ENCODE measurements around the gene WDR73. TPM values are rescaled to one million over a fixed set of nuclear protein-coding genes. Genes with fewer than 3 reads are reported as not detected.
A peak's percentile ranks its signal among the peaks of the same experiment; 100 is the strongest.

The WDR73 gene
- total and polyA plus RNA-seq, 2 of the 4 experiments (the other 2 are of a cell fraction), result 21.5 to 25.5 TPM

- Histone ChIP-seq H3K4me1 (ENCODE audit: control insufficient read depth, insufficient read depth, low read length) (0 out of 2 replicates have a peak, but pooled peaks cover 2% of the 10 kb centered on the region), H3K4ac (ENCODE audit: low read depth, low read length) (no peak overlapping the region), H2AFZ (replicated peaks; ENCODE audit: low read length, poor library complexity) (no peak overlapping the region), H4K91ac (ENCODE audit: insufficient read depth, low read depth, low read length) (no peak overlapping the region), H3K9me1 (ENCODE audit: insufficient read depth, low read length) (peaks cover 6% of the 10 kb centered on the region; the same call in 1 of the 2 replicates), H2BK15ac (ENCODE audit: low read depth, low read length) (no peak overlapping the region), H2AK9ac (replicated peaks; ENCODE audit: low read depth, low read length, poor library complexity) (peak overlapping the region; percentile 24), H4K5ac (ENCODE audit: low read depth, low read length) (no peak overlapping the region), H3K14ac (replicated peaks; ENCODE audit: low read depth, low read length) (no peak overlapping the region), H3K4me3 (ENCODE audit: insufficient read depth, low read depth, low read length) (no peak overlapping the region), H3K36me3 (ENCODE audit: control insufficient read depth, insufficient read depth, low read length) (peaks cover 70% of the 10 kb centered on the region), H2AK5ac (ENCODE audit: low read depth, low read length) (no peak overlapping the region), H3K27ac (ENCODE audit: insufficient read depth, low read length) (no peak overlapping the region), H3K79me1 (ENCODE audit: low read depth in 1 of 2, low read length in 2 of 2) (peaks cover 16 to 32% of the 10 kb centered on the region in 2 experiments), H2BK5ac (ENCODE audit: low read depth, low read length, poor library complexity, severe bottlenecking) (no peak overlapping the region), H3K4me2 (ENCODE audit: low read depth, low read length) (no peak overlapping the region), H3K9me3 (ENCODE audit: control insufficient read depth, insufficient read depth, low read length) (no peaks in the 10 kb centered on the region), H2BK120ac (ENCODE audit: low read depth, low read length) (no peak overlapping the region), H3K9ac (ENCODE audit: low read depth, low read length) (no peak overlapping the region), H3K56ac (ENCODE audit: extremely low read depth, insufficient read depth, low read length) (no peak overlapping the region), H3K18ac (ENCODE audit: low read depth, low read length) (no peak overlapping the region), H4K20me1 (ENCODE audit: insufficient read depth, low read length) (peaks cover 5% of the 10 kb centered on the region; the same call in 1 of the 2 replicates), H4K8ac (ENCODE audit: low read depth in 2 of 2, low read length in 2 of 2) (no peak overlapping the region), H2BK20ac (ENCODE audit: low read depth, low read length) (no peak overlapping the region), H3K27me3 (ENCODE audit: control insufficient read depth, insufficient read depth, low read length) (no peaks in the 10 kb centered on the region), H3K23ac (ENCODE audit: low read depth, low read length) (no peak overlapping the region)
- no TSS peak for BruUV-seq (replicated peaks)
- intact Hi-C loops (cut with micrococcal nuclease) (no loop called here), in situ Hi-C loops (cut with MboI; ENCODE audit: low sequenced_read_pairs) (no loop called here), dilution Hi-C loops (cut with HindIII; ENCODE audit: low sequenced_read_pairs, unreplicated experiment) (no loop called here)
- TF ChIP-seq MAFK (IDR thresholded peaks at IDR 0.05; ENCODE audit: low read depth, low read length) (no peak), CHD1 (IDR thresholded peaks at IDR 0.05; ENCODE audit: low read depth, low read length) (no peak), USF2 (IDR thresholded peaks at IDR 0.05; ENCODE audit: low read depth, low read length) (no peak)
- CTCF ChIA-PET, result no interaction called here
- ATAC-seq (ENCODE audit: low read depth), result no peak
- POLR2A ChIA-PET (ENCODE audit: unreplicated experiment), result no interaction called here
- DNase-seq, result no peak
- 100% methylated on average over 1 of the region's 10 CpGs; no CpG with 5 or more reads in 1 of the 2 experiments for WGBS, 2 experiments (ENCODE audit: extremely low coverage in 2 of 2, insufficient read length in 1 of 2)
Measured at GRCh38 chr15:84645997-84646396, 8.1 kb downstream of the WDR73 start.
